Ascending aorta (tissue), 2 donors: ENCODE measurements around the gene RGS6. TPM values are rescaled to one million over a fixed set of nuclear protein-coding genes. Genes with fewer than 3 reads are reported as not detected.

Source experiments
- DNase-seq, 2 donors: peaks; one replicate each; pipeline ENCODE4 v3.0.0-alpha.2; 2019; ENCODE audit warnings: low spot score in 2 of 2
- H3K27ac ChIP-seq, 2 donors: fragments of 200-600 bp; sonication (generic); one replicate each; pipeline ENCODE4 v1.5.1; 2016 to 2017; ENCODE audit warnings: mild to moderate bottlenecking in 1 of 2
- H3K27me3 ChIP-seq: fragments of 200-600 bp; sonication (generic); one replicate; pipeline ENCODE4 v1.5.1; 2017
- H3K36me3 ChIP-seq, 2 donors: fragments of 200-600 bp; sonication (generic); one replicate each; pipeline ENCODE4 v1.5.1; 2016
- H3K4me1 ChIP-seq, 2 donors: fragments of 200-600 bp; sonication (generic); one replicate each; pipeline ENCODE4 v1.5.1; 2016 to 2017; ENCODE audit warnings: mild to moderate bottlenecking in 1 of 2
- H3K4me3 ChIP-seq, 2 donors: fragments of 200-600 bp; sonication (generic); one replicate each; pipeline ENCODE4 v1.5.1; 2016 to 2017; ENCODE audit warnings: mild to moderate bottlenecking in 1 of 2
- H3K9me3 ChIP-seq, 2 donors: fragments of 200-600 bp; sonication (generic); one replicate each; pipeline ENCODE4 v1.5.1; 2016
- intact Hi-C: fragments of 100-400 bp; cut with DNase I; formaldehyde crosslinking; loops from one replicate; pipeline ENCODE4 v1.15.1; 2023
- total RNA-seq: library from RNA; depleted of rRNA; stranded (reverse); fragments of >200 nt; gene quantifications from one replicate; pipeline ENCODE4 v1.1.0, GENCODE V29; 2016
- TF ChIP-seq, protein P1 (sequence below), 3 experiments: fragments of 200-600 bp in 2 of 3; fragments of 450-650 bp in 1 of 3; sonication (generic) in 2 of 3; IDR thresholded peaks; one replicate each; pipeline ENCODE4 v1.5.1; 2016 to 2019; ENCODE audit warnings: antibody characterized with exemption in 3 of 3, mild to moderate bottlenecking in 1 of 3, moderate library complexity in 1 of 3

Gene RGS6
- total RNA-seq, 1 donor from 2014 or later = 0.11 TPM

DNA sequence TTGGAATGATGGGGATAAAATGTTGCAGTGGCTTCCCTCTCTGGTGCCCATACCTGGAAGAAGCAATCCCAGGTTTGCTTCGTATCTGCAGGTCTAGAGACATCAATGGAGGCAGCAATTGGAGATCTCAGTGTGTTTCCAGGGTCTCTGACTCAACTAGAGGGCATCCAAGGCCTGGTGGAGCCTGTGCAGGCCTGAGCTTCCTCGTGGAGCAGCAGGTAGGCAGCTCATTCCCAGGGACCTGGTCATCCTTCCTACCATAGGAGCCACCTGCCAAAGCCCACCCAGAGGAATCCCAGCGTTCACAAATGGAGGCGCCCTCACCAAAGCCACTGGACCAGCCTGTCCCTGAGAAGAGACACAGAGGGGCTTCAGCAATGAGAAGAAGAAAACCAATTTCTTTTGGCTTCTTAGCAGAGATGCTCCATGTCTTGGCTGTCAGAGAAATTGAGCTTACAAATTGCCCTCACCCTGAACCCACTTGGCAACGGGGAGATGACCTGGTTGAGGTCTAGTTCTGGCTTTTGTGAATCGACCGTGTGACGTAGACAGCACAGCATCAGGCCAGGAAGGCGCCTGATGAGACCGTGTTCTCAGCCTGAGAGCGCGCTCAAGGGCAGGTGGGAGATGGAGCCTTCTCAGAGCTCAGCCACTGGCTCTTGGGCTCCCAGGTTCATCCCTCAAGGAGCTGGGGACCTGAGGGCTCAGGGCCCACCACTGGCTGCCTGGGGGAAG lies 678.0 kb downstream of the RGS6 start:
- H3K27ac ChIP-seq = no peak overlapping the region
- no peaks in the 10 kb centered on the region for H3K9me3 ChIP-seq
- no peaks in the 10 kb centered on the region for H3K36me3 ChIP-seq
- H3K27me3 ChIP-seq = no peaks in the 10 kb centered on the region
- no peak overlapping the region for H3K4me3 ChIP-seq
- H3K4me1 ChIP-seq = no peaks in the 10 kb centered on the region
- TF ChIP-seq, protein P1, sequence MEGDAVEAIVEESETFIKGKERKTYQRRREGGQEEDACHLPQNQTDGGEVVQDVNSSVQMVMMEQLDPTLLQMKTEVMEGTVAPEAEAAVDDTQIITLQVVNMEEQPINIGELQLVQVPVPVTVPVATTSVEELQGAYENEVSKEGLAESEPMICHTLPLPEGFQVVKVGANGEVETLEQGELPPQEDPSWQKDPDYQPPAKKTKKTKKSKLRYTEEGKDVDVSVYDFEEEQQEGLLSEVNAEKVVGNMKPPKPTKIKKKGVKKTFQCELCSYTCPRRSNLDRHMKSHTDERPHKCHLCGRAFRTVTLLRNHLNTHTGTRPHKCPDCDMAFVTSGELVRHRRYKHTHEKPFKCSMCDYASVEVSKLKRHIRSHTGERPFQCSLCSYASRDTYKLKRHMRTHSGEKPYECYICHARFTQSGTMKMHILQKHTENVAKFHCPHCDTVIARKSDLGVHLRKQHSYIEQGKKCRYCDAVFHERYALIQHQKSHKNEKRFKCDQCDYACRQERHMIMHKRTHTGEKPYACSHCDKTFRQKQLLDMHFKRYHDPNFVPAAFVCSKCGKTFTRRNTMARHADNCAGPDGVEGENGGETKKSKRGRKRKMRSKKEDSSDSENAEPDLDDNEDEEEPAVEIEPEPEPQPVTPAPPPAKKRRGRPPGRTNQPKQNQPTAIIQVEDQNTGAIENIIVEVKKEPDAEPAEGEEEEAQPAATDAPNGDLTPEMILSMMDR (IDR thresholded peaks at IDR 0.05) = no peak
- intact Hi-C loops = no loop called here
- DNase-seq = peak in 1 of 2 donors; percentile 44

DNA sequence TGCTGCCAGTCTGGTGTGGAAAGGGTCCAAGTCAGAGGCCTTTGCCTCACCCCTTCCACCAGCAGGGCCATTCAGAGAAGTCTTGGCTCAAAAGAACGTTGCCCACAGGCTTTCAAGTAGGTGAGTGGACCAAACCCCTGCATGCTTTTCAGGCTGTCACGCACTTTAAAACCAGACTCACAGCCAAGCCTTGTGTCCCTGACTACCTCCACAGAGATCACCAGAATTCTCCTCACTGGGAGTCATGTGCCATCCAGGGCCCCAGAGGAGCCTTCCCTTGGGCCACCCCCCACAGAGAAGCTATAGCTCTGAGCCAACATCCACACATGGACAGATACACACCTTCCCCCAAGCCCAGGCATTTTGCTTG lies 678.6 kb downstream of the RGS6 start:
- Histone ChIP-seq H3K27me3 (no peaks in the 10 kb centered on the region), H3K27ac (no peak overlapping the region), H3K9me3 (no peaks in the 10 kb centered on the region), H3K4me3 (no peak overlapping the region), H3K4me1 (peaks cover 0 to 5% of the 10 kb centered on the region in 2 donors), H3K36me3 (no peaks in the 10 kb centered on the region)
- intact Hi-C loops = no loop called here
- TF ChIP-seq, protein P1 (IDR thresholded peaks at IDR 0.05) = no peak
- no peak for DNase-seq

DNA sequence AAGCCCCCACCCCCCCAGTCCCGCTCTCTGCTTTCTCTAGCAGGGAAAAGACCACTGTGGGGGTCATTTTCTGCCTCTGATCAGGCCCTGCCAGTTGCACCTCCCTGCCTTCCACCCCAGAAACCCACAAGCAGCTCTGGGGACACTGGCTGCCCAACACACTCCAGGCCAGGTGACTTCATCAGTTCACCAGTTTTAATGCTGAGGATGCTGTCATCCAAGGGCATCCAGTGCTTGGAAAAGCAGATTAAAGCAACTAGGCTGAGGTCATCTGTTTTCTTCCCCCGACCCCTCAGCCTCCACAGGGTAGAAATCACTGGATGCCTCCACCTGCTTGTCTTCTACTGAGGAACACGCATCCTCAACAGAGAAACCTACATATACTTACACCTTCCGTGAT lies 679.3 kb downstream of the RGS6 start:
- H3K4me1 ChIP-seq = peaks cover 0 to 5% of the 10 kb centered on the region in 2 donors
- H3K27ac ChIP-seq = no peak overlapping the region
- TF ChIP-seq, protein P1 (IDR thresholded peaks at IDR 0.05) = no peak
- peak in 1 of 2 donors; percentile 34 for DNase-seq
- H3K4me3 ChIP-seq = no peak overlapping the region
- intact Hi-C loops = no loop called here
- H3K9me3 ChIP-seq = no peaks in the 10 kb centered on the region
- H3K36me3 ChIP-seq = no peaks in the 10 kb centered on the region
- H3K27me3 ChIP-seq = no peaks in the 10 kb centered on the region

DNA sequence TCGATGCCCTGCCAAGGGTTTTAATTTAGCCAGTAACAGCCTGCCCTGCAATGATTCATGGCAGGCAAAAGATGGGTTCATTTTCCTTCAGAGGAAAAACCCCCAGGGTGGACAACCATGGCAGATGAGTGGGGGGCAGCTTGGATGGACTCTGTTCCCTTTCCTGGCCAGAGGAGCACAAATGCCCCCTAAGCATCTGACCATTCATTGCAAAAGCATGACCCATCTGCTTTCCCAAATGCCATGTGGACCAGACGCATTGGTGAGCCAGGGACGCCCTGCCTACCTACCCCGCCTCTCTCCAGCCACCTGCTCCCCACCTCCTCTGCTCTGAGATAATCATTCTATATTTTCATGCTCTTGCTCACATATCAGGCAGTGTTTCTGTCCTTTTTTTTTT lies 679.8 kb downstream of the RGS6 start:
- Histone ChIP-seq H3K4me1 (peaks cover 0 to 5% of the 10 kb centered on the region in 2 donors), H3K9me3 (no peaks in the 10 kb centered on the region), H3K4me3 (no peak overlapping the region), H3K36me3 (no peaks in the 10 kb centered on the region), H3K27ac (no peak overlapping the region), H3K27me3 (no peaks in the 10 kb centered on the region)
- intact Hi-C loops = no loop called here
- TF ChIP-seq, protein P1 (IDR thresholded peaks at IDR 0.05) = no peak
- peak in 1 of 2 donors; percentile 11 for DNase-seq

DNA sequence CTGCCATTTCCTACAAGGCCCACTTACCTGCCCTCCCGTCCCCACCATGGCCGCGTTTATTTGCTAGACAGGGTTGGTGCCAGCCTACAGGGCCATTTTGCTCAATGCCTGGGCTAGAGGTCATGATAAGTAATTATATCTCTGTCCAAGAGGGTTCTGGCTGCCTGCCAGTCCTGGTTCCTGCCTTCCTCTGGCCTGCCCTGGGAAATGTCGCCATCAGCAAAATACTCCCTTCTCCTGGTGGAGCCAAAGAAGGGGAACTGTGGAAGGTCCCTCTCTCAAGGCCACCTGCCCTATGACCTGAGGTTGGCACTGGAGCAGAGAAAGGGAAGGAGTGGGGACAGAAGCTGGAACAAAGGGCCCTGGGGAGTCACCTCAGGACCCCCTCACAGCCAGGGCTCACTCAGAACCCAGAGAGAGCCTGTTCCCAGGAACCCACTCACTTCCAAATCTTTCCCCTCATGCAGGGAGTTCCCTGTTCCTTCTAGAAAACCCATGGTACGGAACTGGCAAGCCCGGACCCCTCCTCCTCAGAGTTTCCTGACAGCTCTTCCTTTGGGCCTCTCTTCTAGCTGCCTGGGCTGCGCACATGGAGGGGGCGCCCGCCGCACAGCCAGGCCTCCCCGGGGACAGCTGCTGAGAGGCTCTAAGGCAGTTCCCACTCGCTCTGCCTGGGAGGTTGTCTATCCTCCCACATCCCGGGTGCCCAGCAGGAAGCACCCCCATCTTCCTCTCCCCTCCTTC lies 681.2 kb downstream of the RGS6 start:
- peaks cover 0 to 8% of the 10 kb centered on the region in 2 donors for H3K4me1 ChIP-seq
- TF ChIP-seq, protein P1 (IDR thresholded peaks at IDR 0.05) = no peak

More for the DNA sequence above, 681.2 kb downstream of the RGS6 start:
- no peaks in the 10 kb centered on the region for H3K9me3 ChIP-seq
- H3K4me3 ChIP-seq = no peak overlapping the region
- peak in 1 of 2 donors; percentile 68 for DNase-seq
- no peak overlapping the region for H3K27ac ChIP-seq
- intact Hi-C loops = no loop called here
- H3K27me3 ChIP-seq = no peaks in the 10 kb centered on the region
- no peaks in the 10 kb centered on the region for H3K36me3 ChIP-seq
